Stomach (tissue), 9 donors: ENCODE results near the gene TMEM203. TPM values are rescaled to one million over a fixed set of nuclear protein-coding genes. Genes with fewer than 3 reads are reported as not detected.

Experiments used
- DNase-seq, 2 donors: peaks; one replicate each; pipeline versions ENCODE4 v3.0.0 to v3.0.0-alpha.2; 2013 to 2019
- H3K27ac ChIP-seq, 5 donors: fragments of 200-600 bp in 4 of 5; sonication (generic) in 4 of 5; one replicate each; pipeline ENCODE4 v1.5.1; 2013 to 2019; ENCODE audit warnings: mild to moderate bottlenecking in 1 of 5, moderate library complexity in 1 of 5
- H3K27me3 ChIP-seq, 3 donors: fragments of 200-600 bp; sonication (generic); one replicate each; pipeline ENCODE4 v1.5.1; 2017 to 2019; ENCODE audit warnings: mixed run types in 1 of 3
- H3K36me3 ChIP-seq, 4 donors: fragments of 200-600 bp; sonication (generic); 1 replicate in 3 of 4; 2 replicates in 1 of 4; pipeline ENCODE4 v1.5.1; 2016 to 2019
- H3K4me1 ChIP-seq, 4 donors: fragments of 200-600 bp; sonication (generic); one replicate each; pipeline ENCODE4 v1.5.1; 2016 to 2019
- H3K4me3 ChIP-seq, 4 donors: fragments of 200-600 bp; sonication (generic) in 3 of 4; one replicate each; pipeline ENCODE4 v1.5.1; 2016 to 2019; ENCODE audit warnings: mild to moderate bottlenecking in 1 of 4
- H3K9me3 ChIP-seq, 4 donors: fragments of 200-600 bp; sonication (generic); one replicate each; pipeline ENCODE4 v1.5.1; 2016 to 2019
- EP300 ChIP-seq: sonication (generic); formaldehyde crosslinking; IDR thresholded peaks from one replicate; pipeline ENCODE4 v1.6.1; 2017; ENCODE audit warnings: antibody characterized with exemption
- POLR2A ChIP-seq, 4 donors: fragments of 450-650 bp; IDR thresholded peaks; one replicate each; pipeline ENCODE4 v1.6.1; 2016; ENCODE audit warnings: antibody characterized with exemption in 4 of 4, control low read depth in 2 of 4, mild to moderate bottlenecking in 1 of 4, moderate library complexity in 1 of 4
- POLR2AphosphoS5 ChIP-seq, 3 donors: sonication (generic); formaldehyde crosslinking; IDR thresholded peaks; one replicate each; pipeline ENCODE4 v1.6.1; 2016; ENCODE audit warnings: antibody characterized with exemption in 3 of 3
- WGBS, 5 donors: extraction: QIAGEN DNeasy Blood & Tissue Kit in 3 of 5; methylation state at CpG; one replicate each; pipeline versions ENCODE4 v1.1.5 to v1.1.7; 2013 to 2018; 5-methylcytosine and 5-hydroxymethylcytosine counted together
- intact Hi-C: fragments of 100-400 bp; cut with DNase I; formaldehyde crosslinking; loops from one replicate; pipeline ENCODE4 v1.15.1; 2023; ENCODE audit warnings: low total_unique reads
- polyA plus RNA-seq, 3 donors: library from polyadenylated mRNA; stranded (reverse); fragments of 200-250 nt; gene quantifications; one replicate each; pipeline ENCODE4 v1.2.3, GENCODE V29; 2013
- total RNA-seq, 5 donors: library from RNA; depleted of rRNA; stranded (reverse); fragments of >200 nt; gene quantifications; one replicate each; pipeline versions ENCODE4 v1.1.0 to v1.2.3, GENCODE V29; 2014 to 2016
- TF ChIP-seq, protein P1 (sequence below), 7 experiments: fragments of 450-650 bp in 4 of 7; fragments of 200-600 bp in 3 of 7; sonication (generic) in 3 of 7; IDR thresholded peaks; one replicate each; pipeline ENCODE4 v1.5.1; 2016 to 2019; ENCODE audit warnings: antibody characterized with exemption in 7 of 7, control low read depth in 2 of 7, mild to moderate bottlenecking in 1 of 7
- donor health status: healthy with polysubstance abuse.
- donor health status: Bipolar disorder and iron deficiency.
- donor health status: healthy.

Gene TMEM203
- total and polyA plus RNA-seq, 8 donors = 20.6 to 37.0 (median 29.4) TPM

- no peaks in the 10 kb centered on the region for H3K36me3 ChIP-seq
- H3K27ac ChIP-seq = no peak overlapping the region
- peaks cover 9 to 24% (median 22%) of the 10 kb centered on the region in 4 donors for H3K4me1 ChIP-seq
- no peak overlapping the region for H3K4me3 ChIP-seq
- DNase-seq = no peak
- H3K27me3 ChIP-seq = no peaks in the 10 kb centered on the region
- intact Hi-C loops = no loop called here
- no peaks in the 10 kb centered on the region for H3K9me3 ChIP-seq
- 46 to 60% (median 55%) methylated on average over 12 to 17 of the region's 18 CpGs for WGBS, 5 donors
- TF ChIP-seq EP300 (no peak), POLR2AphosphoS5 (IDR thresholded peaks at IDR 0.05) (no peak), POLR2A (IDR thresholded peaks at IDR 0.05) (no peak)
- TF ChIP-seq, protein P1, sequence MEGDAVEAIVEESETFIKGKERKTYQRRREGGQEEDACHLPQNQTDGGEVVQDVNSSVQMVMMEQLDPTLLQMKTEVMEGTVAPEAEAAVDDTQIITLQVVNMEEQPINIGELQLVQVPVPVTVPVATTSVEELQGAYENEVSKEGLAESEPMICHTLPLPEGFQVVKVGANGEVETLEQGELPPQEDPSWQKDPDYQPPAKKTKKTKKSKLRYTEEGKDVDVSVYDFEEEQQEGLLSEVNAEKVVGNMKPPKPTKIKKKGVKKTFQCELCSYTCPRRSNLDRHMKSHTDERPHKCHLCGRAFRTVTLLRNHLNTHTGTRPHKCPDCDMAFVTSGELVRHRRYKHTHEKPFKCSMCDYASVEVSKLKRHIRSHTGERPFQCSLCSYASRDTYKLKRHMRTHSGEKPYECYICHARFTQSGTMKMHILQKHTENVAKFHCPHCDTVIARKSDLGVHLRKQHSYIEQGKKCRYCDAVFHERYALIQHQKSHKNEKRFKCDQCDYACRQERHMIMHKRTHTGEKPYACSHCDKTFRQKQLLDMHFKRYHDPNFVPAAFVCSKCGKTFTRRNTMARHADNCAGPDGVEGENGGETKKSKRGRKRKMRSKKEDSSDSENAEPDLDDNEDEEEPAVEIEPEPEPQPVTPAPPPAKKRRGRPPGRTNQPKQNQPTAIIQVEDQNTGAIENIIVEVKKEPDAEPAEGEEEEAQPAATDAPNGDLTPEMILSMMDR (IDR thresholded peaks at IDR 0.05) = no peak
These were observed 45.1 kb upstream of the TMEM203 start for GRCh38 chr9:137250329-137251193.

- no peak overlapping the region for H3K4me3 ChIP-seq
- no peak overlapping the region for H3K27ac ChIP-seq
- peaks cover 9 to 25% (median 20%) of the 10 kb centered on the region in 4 donors for H3K4me1 ChIP-seq
- peaks cover 8 to 12% (median 10%) of the 10 kb centered on the region in 4 donors for H3K36me3 ChIP-seq
- TF ChIP-seq, protein P1 (IDR thresholded peaks at IDR 0.05) = no peak
- H3K27me3 ChIP-seq = no peaks in the 10 kb centered on the region
- intact Hi-C loops = no loop called here
- DNase-seq = no peak
- 66 to 84% (median 82%) methylated on average over 6 of the region's 6 CpGs for WGBS, 5 donors
- no peaks in the 10 kb centered on the region for H3K9me3 ChIP-seq
These were observed 42.4 kb upstream of the TMEM203 start for GRCh38 chr9:137247916-137248175.

DNA sequence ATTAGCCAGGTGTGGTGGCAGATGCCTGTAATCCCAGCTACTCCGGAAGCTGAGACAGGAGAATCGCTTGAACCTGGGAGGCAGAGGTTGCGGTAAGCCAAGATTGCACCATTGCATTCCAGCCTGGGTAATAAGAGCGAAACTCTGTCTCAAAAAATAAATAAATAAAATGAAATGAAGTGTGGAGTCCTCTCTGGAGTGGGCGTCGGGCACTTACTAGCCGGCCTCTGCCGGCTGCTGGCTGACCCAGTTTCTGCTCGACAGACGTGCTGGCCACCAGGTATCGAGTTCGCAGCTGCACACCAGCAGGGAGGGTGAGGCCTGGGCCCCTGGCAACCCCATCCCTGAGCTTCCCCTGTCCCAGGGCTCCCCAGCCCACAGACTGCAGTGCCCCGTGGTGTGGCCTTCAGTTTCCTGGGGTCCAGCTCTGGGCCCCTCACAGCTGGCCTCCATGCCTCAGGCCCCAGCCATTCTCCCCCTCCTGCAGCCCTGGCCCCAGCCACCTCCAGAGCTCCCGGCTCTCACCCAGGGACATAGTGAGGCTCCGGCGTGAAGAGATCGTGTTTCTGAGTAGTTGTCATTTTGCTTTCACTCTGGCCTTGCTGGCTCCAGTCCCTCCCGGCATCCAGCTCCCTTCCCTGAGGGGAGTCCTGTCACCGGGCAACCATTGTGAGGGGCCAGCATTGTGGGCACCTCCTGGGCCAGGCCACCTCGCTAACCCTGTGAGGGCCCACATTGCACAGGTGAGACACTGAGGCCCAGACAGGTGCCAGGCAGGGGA is 41.9 kb upstream of the TMEM203 start:
- Histone ChIP-seq H3K4me3 (no peak overlapping the region), H3K4me1 (peaks cover 15 to 25% (median 20%) of the 10 kb centered on the region in 4 donors), H3K27me3 (no peaks in the 10 kb centered on the region), H3K27ac (no peak overlapping the region), H3K36me3 (peaks cover 14 to 17% (median 16%) of the 10 kb centered on the region in 4 donors), H3K9me3 (no peaks in the 10 kb centered on the region)
- no peak for TF ChIP-seq EP300
- no peak for DNase-seq
- intact Hi-C loops = no loop called here
- WGBS, 5 donors = 74 to 86% (median 81%) methylated on average over 18 to 20 of the region's 20 CpGs

DNA sequence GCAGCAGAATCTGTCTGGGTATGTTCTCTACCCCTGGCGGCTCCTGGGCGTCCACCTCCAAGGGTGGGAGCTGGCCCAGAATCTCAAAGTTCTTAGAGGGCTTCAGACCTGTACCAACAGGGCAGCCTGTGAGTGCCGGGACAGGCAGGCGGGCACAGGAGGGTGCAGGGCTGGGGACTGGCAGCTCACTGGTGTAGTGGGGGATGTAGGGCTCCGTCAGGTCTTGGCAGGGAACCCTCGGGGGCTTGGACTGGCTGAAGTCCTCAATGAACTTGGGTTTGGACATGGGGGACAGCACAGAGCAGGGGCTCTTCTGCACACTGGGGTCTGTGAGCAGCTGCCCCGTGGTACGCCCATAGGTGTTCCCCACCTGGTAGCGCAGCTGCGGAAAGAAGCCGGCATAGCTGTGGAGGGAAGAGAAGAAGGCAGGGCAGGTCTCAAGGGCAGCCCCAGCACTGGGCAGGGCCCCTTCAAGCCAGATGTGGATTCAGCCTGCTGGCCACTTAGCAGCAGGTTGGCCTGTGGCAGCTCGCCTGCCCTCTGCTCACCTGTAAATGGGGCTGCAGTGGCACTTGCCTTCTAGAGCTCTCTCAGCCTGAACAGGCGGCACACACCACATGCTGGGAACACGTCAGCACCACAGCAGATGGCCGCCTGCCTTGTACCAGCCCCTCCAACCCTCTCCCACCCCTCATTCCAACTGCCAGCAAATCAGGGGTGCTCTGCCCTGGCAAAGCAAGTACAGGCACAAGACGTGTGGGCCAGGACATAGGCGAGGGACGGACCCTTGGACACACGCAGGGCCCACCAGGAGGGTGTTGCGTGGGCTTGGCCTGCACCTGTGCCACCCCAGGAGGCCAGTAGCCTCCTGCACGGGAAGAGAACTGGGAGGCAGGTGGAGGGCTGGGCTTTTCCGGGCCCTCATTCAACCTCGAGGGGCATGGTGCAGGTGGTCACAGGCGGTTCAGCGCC is 40.3 kb upstream of the TMEM203 start:
- DNase-seq = no peak
- Histone ChIP-seq H3K27ac (no peak overlapping the region), H3K4me1 (peaks cover 20 to 28% (median 27%) of the 10 kb centered on the region in 4 donors), H3K9me3 (no peaks in the 10 kb centered on the region), H3K27me3 (no peaks in the 10 kb centered on the region), H3K4me3 (no peak overlapping the region), H3K36me3 (peaks cover 16 to 22% (median 21%) of the 10 kb centered on the region in 4 donors)
- WGBS, 5 donors = 85 to 92% (median 89%) methylated on average over 20 to 25 of the region's 25 CpGs
- no peak for TF ChIP-seq EP300
- intact Hi-C loops = no loop called here
